Measurements from ENCODE around the gene ENDOG. TPM values are rescaled to one million over a fixed set of nuclear protein-coding genes. Genes with fewer than 3 reads are reported as not detected.

Gene ENDOG
- total RNA-seq (2014; rRNA removed; shearing (Covaris generic)) (11.6 and 26.7 TPM in 2 replicates), polyA plus RNA-seq (2016; fragmentation: Nextera tagmentation; extraction: Ambion mirVana) (21.3 and 21.4 TPM in 2 replicates)

DNA sequence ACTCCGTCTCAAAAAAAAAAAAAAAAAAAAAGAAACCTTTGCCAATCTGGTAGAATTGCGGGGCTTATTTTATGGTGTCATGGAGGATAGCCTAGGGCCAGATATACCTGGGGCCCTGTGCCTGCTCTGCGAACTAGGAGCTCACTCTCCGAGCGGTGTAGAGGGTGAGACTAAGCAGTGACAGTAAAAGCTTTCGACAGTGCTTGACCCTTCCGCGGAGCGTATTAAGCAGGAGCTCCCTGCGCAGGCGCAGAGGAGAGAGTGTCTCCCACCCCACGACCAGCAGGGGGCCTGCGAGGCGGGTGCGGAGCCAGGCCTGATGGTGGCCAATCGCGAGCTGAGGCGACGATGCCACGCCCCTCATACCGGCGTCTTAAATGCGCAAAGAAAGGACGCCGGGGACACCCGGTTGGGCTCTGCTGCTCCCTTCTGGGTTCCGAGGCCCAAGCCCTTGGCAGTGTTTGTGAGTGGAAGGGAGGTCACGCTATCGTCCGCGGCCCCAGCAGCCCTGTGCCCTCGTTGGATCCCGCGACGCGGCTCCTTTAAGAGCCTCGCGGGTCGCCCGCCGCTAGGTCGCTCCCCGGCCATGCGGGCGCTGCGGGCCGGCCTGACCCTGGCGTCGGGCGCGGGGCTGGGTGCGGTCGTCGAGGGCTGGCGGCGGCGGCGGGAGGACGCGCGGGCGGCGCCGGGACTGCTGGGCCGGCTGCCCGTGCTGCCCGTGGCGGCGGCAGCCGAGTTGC lies at the start of gene ENDOG:
Gene ENDOG, plus strand, starts transcription at position 402 of the 740 bp plus-strand sequence. Its CDS starts 185 bp downstream, at position 587.
- Histone ChIP-seq H3K36me3 (ENCODE audit: low read depth) (no peaks in the 10 kb centered on the region), H3K27ac (peak within 1 kb of the TSS; percentile 46), H3K9me3 (ENCODE audit: low read depth) (no peaks in the 10 kb centered on the region), H3K9me2 (ENCODE audit: insufficient read depth) (no peaks in the 10 kb centered on the region), H3K4me2 (ENCODE audit: unreplicated experiment) (peak within 1 kb of the TSS; percentile 80), H2AFZ (peak within 1 kb of the TSS; percentile 95), H3F3A (ENCODE audit: insufficient read depth) (no peaks in the 10 kb centered on the region), H3K27me3 (replicated peaks; ENCODE audit: insufficient read depth) (no peaks in the 10 kb centered on the region), H4K20me1 (ENCODE audit: insufficient read depth) (no peaks in the 10 kb centered on the region), H3K79me2 (ENCODE audit: insufficient read depth) (no peaks in the 10 kb centered on the region), H3K4me3 (peak within 1 kb of the TSS; percentile 80), H3K4me1 (ENCODE audit: insufficient read depth) (peaks cover 3% of the 10 kb centered on the region; the same call in 1 of the 2 replicates), H3K9ac (peak within 1 kb of the TSS; percentile 66)
- in situ Hi-C loops (cut with MboI), result no loop called here
- DNase-seq, result peak; percentile 98
- TF ChIP-seq EZH2 (IDR thresholded peaks at IDR 0.05; ENCODE audit: insufficient read depth, poor library complexity, severe bottlenecking) (no peak), EZH2phosphoT487 (IDR thresholded peaks at IDR 0.05; ENCODE audit: insufficient read depth, low read depth) (no peak)
- 2% methylated on average over 43 to 48 of the region's 70 CpGs for WGBS, 2 experiments (ENCODE audit: low coverage in 1 of 2, low lambda C conversion rate in 2 of 2, missing lambda C conversion rate in 2 of 2)

DNA sequence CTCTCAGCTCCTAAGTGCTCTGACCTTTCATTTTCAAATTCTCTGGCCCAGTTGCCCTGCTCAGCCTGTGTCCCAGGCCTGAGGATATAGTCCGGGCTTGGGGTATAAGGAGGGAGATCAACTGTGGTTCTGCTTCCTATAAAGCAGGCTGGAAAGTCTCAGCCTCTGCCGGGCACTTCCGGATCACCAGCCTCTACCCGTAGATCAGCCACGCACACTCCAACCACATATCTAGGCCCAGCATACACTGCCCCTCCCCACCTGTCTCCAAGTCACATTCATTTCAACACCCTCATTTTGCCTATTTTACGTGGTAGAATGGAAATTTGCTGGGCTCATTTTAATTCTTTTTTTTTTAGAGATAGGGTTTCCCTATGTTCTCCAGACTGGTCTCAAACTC lies 49.7 kb upstream of the ENDOG start:
- WGBS, 2 experiments (ENCODE audit: low coverage in 1 of 2, low lambda C conversion rate in 2 of 2, missing lambda C conversion rate in 2 of 2), result 61 to 65% methylated on average over 6 of the region's 6 CpGs
- TF ChIP-seq EZH2 (IDR thresholded peaks at IDR 0.05; ENCODE audit: insufficient read depth, poor library complexity, severe bottlenecking) (no peak), EZH2phosphoT487 (IDR thresholded peaks at IDR 0.05; ENCODE audit: insufficient read depth, low read depth) (no peak)
- in situ Hi-C loops (cut with MboI), result no loop called here
- Histone ChIP-seq H3K27me3 (replicated peaks; ENCODE audit: insufficient read depth) (no peaks in the 10 kb centered on the region), H2AFZ (no peak overlapping the region), H3K9me3 (ENCODE audit: low read depth) (no peaks in the 10 kb centered on the region), H3K4me2 (ENCODE audit: unreplicated experiment) (no peak overlapping the region), H3K79me2 (ENCODE audit: insufficient read depth) (peaks cover 70% of the 10 kb centered on the region), H3K9me2 (ENCODE audit: insufficient read depth) (no peaks in the 10 kb centered on the region), H4K20me1 (ENCODE audit: insufficient read depth) (no peaks in the 10 kb centered on the region), H3K4me1 (ENCODE audit: insufficient read depth) (peaks cover 5% of the 10 kb centered on the region), H3F3A (ENCODE audit: insufficient read depth) (no peaks in the 10 kb centered on the region), H3K27ac (no peak overlapping the region), H3K36me3 (ENCODE audit: low read depth) (no peaks in the 10 kb centered on the region), H3K9ac (no peak overlapping the region), H3K4me3 (no peak overlapping the region)
- no peak for DNase-seq

DNA sequence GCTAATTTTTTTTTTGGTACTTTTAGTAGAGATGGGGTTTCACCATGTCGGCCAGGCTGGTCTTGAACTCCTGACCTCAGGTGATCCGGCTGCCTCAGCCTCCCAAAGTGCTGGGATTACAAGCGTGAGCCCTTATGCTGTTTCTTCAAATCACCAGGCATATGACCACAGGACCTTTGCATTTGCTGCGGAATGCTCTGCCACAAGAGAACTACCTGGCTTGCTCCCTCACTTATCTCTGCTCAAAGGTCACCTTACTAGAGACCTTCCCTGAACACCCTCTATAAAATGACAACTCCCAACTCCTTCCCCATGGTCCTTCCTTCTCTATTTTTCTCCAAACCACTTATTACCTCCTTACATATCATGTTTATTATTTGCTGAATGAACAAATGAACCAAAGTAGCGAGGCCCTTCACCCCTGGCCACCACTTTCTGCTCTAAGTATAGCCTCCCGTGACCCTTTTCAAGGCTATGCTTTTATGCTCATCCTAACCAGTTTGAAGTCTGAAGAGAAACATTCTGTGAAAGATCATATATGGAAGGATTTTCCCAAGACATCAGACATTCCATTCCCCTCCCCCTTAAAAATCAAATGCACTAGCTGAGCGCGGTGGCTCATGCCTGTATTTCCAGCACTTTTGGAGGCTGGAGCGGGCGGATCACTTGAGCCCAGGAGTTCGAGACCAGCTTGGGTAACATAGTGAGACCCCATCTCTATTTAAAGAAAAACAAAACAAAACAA lies 47.8 kb upstream of the ENDOG start:
- H3K27me3 ChIP-seq (replicated peaks; ENCODE audit: insufficient read depth), result no peaks in the 10 kb centered on the region
- H2AFZ ChIP-seq, result peak overlapping the region; percentile 91; the same call in 1 of the 2 replicates
- 76 to 83% methylated on average over 11 of the region's 11 CpGs for WGBS, 2 experiments (ENCODE audit: low coverage in 1 of 2, low lambda C conversion rate in 2 of 2, missing lambda C conversion rate in 2 of 2)
- peaks cover 54% of the 10 kb centered on the region for H3K79me2 ChIP-seq (ENCODE audit: insufficient read depth)
- no peaks in the 10 kb centered on the region for H4K20me1 ChIP-seq (ENCODE audit: insufficient read depth)
- H3K4me3 ChIP-seq, result peak overlapping the region; percentile 93
- TF ChIP-seq EZH2 (IDR thresholded peaks at IDR 0.05; ENCODE audit: insufficient read depth, poor library complexity, severe bottlenecking), result no peak
- no peak for TF ChIP-seq EZH2phosphoT487 (IDR thresholded peaks at IDR 0.05; ENCODE audit: insufficient read depth, low read depth)
- peak; percentile 3 for DNase-seq
- no peaks in the 10 kb centered on the region for H3K9me2 ChIP-seq (ENCODE audit: insufficient read depth)
- H3K4me2 ChIP-seq (ENCODE audit: unreplicated experiment), result peak overlapping the region; percentile 83
- no peaks in the 10 kb centered on the region for H3K36me3 ChIP-seq (ENCODE audit: low read depth)
- in situ Hi-C loops (cut with MboI), result no loop called here
- peak overlapping the region; percentile 89 for H3K27ac ChIP-seq
- H3F3A ChIP-seq (ENCODE audit: insufficient read depth), result no peaks in the 10 kb centered on the region
- H3K4me1 ChIP-seq (ENCODE audit: insufficient read depth), result peaks cover 5% of the 10 kb centered on the region
- peak overlapping the region; percentile 95 for H3K9ac ChIP-seq
- no peaks in the 10 kb centered on the region for H3K9me3 ChIP-seq (ENCODE audit: low read depth)

DNA sequence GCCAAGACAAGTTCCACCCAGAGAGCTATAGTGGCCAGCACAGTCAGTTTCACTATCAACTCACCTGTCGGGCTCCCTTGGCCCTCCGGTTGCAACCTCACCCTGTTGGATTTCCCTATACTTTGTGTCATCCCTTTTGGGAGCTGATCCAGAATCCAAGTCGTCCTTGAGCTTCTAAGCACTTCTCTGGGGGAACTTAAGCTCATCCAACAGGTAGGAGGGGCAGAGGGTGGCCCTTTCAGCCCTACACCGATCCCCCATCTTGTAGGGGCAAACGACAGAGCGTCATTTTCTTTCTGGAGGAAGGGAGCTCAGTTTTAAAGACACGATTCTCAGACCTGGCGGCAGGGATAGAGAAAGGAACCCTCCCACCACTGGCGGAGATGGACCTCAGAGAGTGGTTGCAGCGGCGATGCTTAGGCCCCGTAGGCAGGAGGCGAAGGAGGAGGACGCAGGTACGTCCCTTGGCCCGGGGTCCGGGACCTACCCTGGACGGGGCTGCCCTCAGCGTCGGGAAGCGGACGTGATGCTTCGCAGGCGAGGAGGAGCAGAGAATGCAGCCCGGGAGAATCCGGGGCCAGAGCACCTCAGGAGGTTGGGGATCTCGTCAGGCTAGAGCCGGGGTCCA lies 47.1 kb upstream of the ENDOG start:
- Histone ChIP-seq H3K4me3 (peak overlapping the region; percentile 93), H3K27ac (peak overlapping the region; percentile 89), H3K4me2 (ENCODE audit: unreplicated experiment) (peak overlapping the region; percentile 83), H2AFZ (peak overlapping the region; percentile 91), H3K4me1 (ENCODE audit: insufficient read depth) (peaks cover 5% of the 10 kb centered on the region), H3K9me2 (ENCODE audit: insufficient read depth) (no peaks in the 10 kb centered on the region), H3K9ac (peak overlapping the region; percentile 95), H3K36me3 (ENCODE audit: low read depth) (no peaks in the 10 kb centered on the region), H3F3A (ENCODE audit: insufficient read depth) (no peaks in the 10 kb centered on the region), H3K27me3 (replicated peaks; ENCODE audit: insufficient read depth) (no peaks in the 10 kb centered on the region), H4K20me1 (ENCODE audit: insufficient read depth) (no peaks in the 10 kb centered on the region), H3K79me2 (ENCODE audit: insufficient read depth) (peaks cover 47% of the 10 kb centered on the region), H3K9me3 (ENCODE audit: low read depth) (no peaks in the 10 kb centered on the region)
- in situ Hi-C loops (cut with MboI), result no loop called here
- TF ChIP-seq EZH2phosphoT487 (IDR thresholded peaks at IDR 0.05; ENCODE audit: insufficient read depth, low read depth) (no peak), EZH2 (IDR thresholded peaks at IDR 0.05; ENCODE audit: insufficient read depth, poor library complexity, severe bottlenecking) (no peak)
- WGBS, 2 experiments (ENCODE audit: low coverage in 1 of 2, low lambda C conversion rate in 2 of 2, missing lambda C conversion rate in 2 of 2), result 1 to 3% methylated on average over 26 to 28 of the region's 28 CpGs
- DNase-seq, result peak; percentile 64

Data from GM23248 (cell line).